Measurements from ENCODE around the gene TSPAN14.
A peak's percentile ranks its signal among the peaks of the same experiment; 100 is the strongest.

The TSPAN14 gene

GRCh38 chr10:80421050-80421706, 32.9 kb upstream of the TSPAN14 start:
- DNase-seq (ENCODE audit: insufficient read length, low spot score) (no peak), FAIRE-seq (no peak)
- no peak for TF ChIP-seq PAX5 (IDR thresholded peaks at IDR 0.05; ENCODE audit: insufficient read depth, low read length, severe bottlenecking)
- TF ChIP-seq TAF1 (IDR thresholded peaks at IDR 0.05; ENCODE audit: low read depth, low read length): no peak
- TF ChIP-seq POLR2AphosphoS5 (IDR thresholded peaks at IDR 0.05; ENCODE audit: low read depth, low read length): no peak
- no peak for TF ChIP-seq POU2F2 (IDR thresholded peaks at IDR 0.05; ENCODE audit: low read depth, low read length)
- no peak for TF ChIP-seq POLR2A (IDR thresholded peaks at IDR 0.05; ENCODE audit: low read depth, low read length)

DNA sequence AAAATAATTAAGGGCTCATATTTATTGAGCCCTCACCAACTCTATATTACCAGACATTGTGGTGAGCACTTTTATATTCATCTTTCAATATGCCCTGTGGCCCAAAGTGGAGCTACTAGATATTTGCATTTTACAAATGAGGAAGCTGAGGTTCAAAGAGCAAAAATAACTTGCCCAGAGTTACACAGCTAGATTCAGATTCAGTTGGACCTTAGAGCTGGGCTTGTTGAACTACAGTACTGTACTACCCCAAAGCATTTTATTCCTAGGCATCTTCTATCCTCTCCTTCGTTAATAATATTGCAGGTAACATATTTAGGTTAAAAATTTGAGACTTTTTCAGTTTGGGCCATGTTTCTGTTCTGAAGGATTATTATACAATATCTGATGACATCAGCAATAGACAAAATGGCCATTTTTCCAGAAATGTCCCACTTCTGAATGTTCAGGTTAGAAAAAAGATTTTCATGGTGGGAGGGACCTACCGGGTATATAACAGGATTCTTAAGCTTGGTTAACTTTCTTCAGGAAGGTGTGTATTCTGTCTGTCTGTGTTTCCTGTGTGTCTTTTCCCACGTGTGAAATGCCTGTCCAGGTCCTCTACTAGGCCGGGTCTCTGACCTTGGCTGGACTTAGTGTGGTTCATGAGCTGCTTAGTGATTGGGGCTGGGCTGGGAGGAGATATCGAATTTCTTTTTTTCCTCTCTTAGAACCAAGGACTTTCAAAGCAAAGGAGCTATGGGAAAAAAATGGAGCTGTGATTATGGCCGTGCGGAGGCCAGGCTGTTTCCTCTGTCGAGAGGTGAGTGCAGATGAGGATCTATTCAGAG, 32.2 kb upstream of the TSPAN14 start:
- DNase-seq (ENCODE audit: insufficient read length, low spot score) (no peak), FAIRE-seq (peak; percentile 48)
- no peak for TF ChIP-seq TAF1 (IDR thresholded peaks at IDR 0.05; ENCODE audit: low read depth, low read length)
- peak; percentile 55 for TF ChIP-seq SPI1 (IDR thresholded peaks at IDR 0.05; ENCODE audit: low read depth, low read length)
- no peak for TF ChIP-seq PAX5 (IDR thresholded peaks at IDR 0.05; ENCODE audit: insufficient read depth, low read length, severe bottlenecking)
- no peak for TF ChIP-seq POLR2AphosphoS5 (IDR thresholded peaks at IDR 0.05; ENCODE audit: low read depth, low read length)

- DNase-seq (ENCODE audit: insufficient read length, low spot score) (no peak), FAIRE-seq (no peak)
- TF ChIP-seq POLR2A (IDR thresholded peaks at IDR 0.05; ENCODE audit: low read depth, low read length) (no peak), PAX5 (IDR thresholded peaks at IDR 0.05; ENCODE audit: insufficient read depth, low read length, severe bottlenecking) (no peak), SPI1 (IDR thresholded peaks at IDR 0.05; ENCODE audit: low read depth, low read length) (no peak), TAF1 (IDR thresholded peaks at IDR 0.05; ENCODE audit: low read depth, low read length) (no peak), POU2F2 (IDR thresholded peaks at IDR 0.05; ENCODE audit: low read depth, low read length) (no peak), POLR2AphosphoS5 (IDR thresholded peaks at IDR 0.05; ENCODE audit: low read depth, low read length) (no peak)
Observed at GRCh38 chr10:80425901-80426300, 28.2 kb upstream of the TSPAN14 start.

GRCh38 chr10:80427541-80427940, 26.6 kb upstream of the TSPAN14 start:
- FAIRE-seq: no peak
- TF ChIP-seq POU2F2 (IDR thresholded peaks at IDR 0.05; ENCODE audit: low read depth, low read length) (no peak), POLR2AphosphoS5 (IDR thresholded peaks at IDR 0.05; ENCODE audit: low read depth, low read length) (no peak), SPI1 (IDR thresholded peaks at IDR 0.05; ENCODE audit: low read depth, low read length) (no peak), PAX5 (IDR thresholded peaks at IDR 0.05; ENCODE audit: insufficient read depth, low read length, severe bottlenecking) (no peak), TAF1 (IDR thresholded peaks at IDR 0.05; ENCODE audit: low read depth, low read length) (no peak), POLR2A (IDR thresholded peaks at IDR 0.05; ENCODE audit: low read depth, low read length) (no peak)

DNA sequence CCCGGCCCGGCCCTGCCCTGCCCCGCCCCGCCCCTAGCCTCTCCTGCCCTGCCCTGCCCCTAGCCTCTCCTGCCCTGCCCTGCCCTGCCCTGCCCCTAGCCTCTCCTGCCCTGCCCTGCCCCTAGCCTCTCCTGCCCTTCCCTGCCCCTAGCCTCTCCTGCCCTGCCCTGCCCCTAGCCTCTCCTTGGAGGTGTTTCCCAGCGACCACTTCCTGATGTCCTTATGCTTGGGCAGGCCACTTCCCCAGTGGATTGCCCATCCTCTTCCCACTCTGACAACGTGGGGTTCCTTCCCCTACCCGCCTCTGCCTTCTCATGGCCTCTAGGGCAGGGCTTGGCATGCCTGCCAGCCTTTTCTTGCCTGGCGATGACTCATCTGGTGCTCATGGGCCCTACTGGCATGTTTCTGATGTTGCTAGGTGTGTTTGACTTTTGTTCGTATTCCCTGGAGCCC, 24.6 kb upstream of the TSPAN14 start:
- TF ChIP-seq POLR2A (IDR thresholded peaks at IDR 0.05; ENCODE audit: low read depth, low read length) (no peak), POLR2AphosphoS5 (IDR thresholded peaks at IDR 0.05; ENCODE audit: low read depth, low read length) (no peak), SPI1 (IDR thresholded peaks at IDR 0.05; ENCODE audit: low read depth, low read length) (no peak), TAF1 (IDR thresholded peaks at IDR 0.05; ENCODE audit: low read depth, low read length) (no peak), POU2F2 (IDR thresholded peaks at IDR 0.05; ENCODE audit: low read depth, low read length) (no peak), PAX5 (IDR thresholded peaks at IDR 0.05; ENCODE audit: insufficient read depth, low read length, severe bottlenecking) (no peak)
- DNase-seq (ENCODE audit: insufficient read length, low spot score) (no peak), FAIRE-seq (no peak)

More at GRCh38 chr10:80427541-80427940, 26.6 kb upstream of the TSPAN14 start:
- no peak for DNase-seq (ENCODE audit: insufficient read length, low spot score)

GRCh38 chr10:80433134-80433533, 21.0 kb upstream of the TSPAN14 start:
- DNase-seq (ENCODE audit: insufficient read length, low spot score): no peak
- FAIRE-seq: no peak
- TF ChIP-seq POU2F2 (IDR thresholded peaks at IDR 0.05; ENCODE audit: low read depth, low read length) (no peak), POLR2AphosphoS5 (IDR thresholded peaks at IDR 0.05; ENCODE audit: low read depth, low read length) (no peak), POLR2A (IDR thresholded peaks at IDR 0.05; ENCODE audit: low read depth, low read length) (no peak), PAX5 (IDR thresholded peaks at IDR 0.05; ENCODE audit: insufficient read depth, low read length, severe bottlenecking) (no peak), SPI1 (IDR thresholded peaks at IDR 0.05; ENCODE audit: low read depth, low read length) (no peak), TAF1 (IDR thresholded peaks at IDR 0.05; ENCODE audit: low read depth, low read length) (no peak)

DNA sequence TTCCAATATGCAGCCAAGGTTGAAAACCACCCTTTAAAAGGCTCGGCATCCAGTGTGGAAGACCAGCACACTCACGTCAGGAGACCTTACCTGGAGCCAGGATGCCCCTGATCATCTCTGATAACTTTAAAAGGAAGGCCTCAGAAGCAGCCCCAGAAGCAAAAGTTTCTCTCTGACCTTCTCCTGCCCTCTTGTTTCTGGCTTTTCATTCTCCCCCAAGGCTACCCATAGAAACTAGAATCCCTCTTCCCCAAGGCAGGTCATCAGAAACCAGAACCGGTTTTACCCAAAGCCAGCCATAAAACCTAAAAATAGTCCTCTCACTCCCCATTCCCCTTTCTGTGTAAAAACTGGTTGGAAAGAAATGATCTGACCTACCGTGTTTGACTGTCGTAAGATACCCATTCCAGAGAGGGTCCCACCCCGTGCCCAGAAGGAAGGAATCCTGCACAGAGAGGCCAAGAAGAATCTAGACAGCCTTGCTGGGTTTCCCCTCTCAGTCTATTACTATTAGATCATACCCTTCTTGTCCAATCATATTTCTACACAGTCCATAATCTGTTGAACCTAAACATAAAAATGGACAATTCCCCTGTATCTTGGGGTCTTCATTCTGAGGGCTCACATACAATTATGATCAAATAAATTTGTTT, 17.5 kb upstream of the TSPAN14 start:
- no peak for DNase-seq (ENCODE audit: insufficient read length, low spot score)
- FAIRE-seq: no peak
- TF ChIP-seq SPI1 (IDR thresholded peaks at IDR 0.05; ENCODE audit: low read depth, low read length) (no peak), POU2F2 (IDR thresholded peaks at IDR 0.05; ENCODE audit: low read depth, low read length) (no peak), POLR2A (IDR thresholded peaks at IDR 0.05; ENCODE audit: low read depth, low read length) (no peak), PAX5 (IDR thresholded peaks at IDR 0.05; ENCODE audit: insufficient read depth, low read length, severe bottlenecking) (no peak), POLR2AphosphoS5 (IDR thresholded peaks at IDR 0.05; ENCODE audit: low read depth, low read length) (no peak)

DNA sequence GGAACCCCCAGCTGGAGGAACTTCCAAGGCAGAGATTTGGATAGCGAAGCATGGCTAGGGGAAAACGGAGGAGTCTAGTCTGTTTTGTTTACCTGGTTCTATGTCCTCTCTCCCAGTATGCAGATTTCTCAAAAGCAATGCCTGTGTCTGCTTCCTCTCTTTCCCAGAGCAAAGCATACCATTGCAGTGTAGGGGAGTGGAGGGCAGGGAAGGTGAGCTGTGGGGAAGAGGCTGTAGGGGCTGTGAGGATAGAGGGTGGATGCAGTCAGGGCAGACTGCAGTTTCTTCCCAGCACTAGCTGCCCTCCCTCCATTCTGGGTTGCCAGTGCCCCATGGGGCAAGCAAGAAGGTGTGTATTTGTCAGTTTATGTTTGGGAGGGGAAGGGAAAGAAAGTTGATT, 16.9 kb upstream of the TSPAN14 start:
- FAIRE-seq (no peak), DNase-seq (ENCODE audit: insufficient read length, low spot score) (no peak)
- TF ChIP-seq SPI1 (IDR thresholded peaks at IDR 0.05; ENCODE audit: low read depth, low read length): no peak
- TF ChIP-seq POLR2AphosphoS5 (IDR thresholded peaks at IDR 0.05; ENCODE audit: low read depth, low read length): no peak
- TF ChIP-seq PAX5 (IDR thresholded peaks at IDR 0.05; ENCODE audit: insufficient read depth, low read length, severe bottlenecking): no peak
- no peak for TF ChIP-seq TAF1 (IDR thresholded peaks at IDR 0.05; ENCODE audit: low read depth, low read length)

DNA sequence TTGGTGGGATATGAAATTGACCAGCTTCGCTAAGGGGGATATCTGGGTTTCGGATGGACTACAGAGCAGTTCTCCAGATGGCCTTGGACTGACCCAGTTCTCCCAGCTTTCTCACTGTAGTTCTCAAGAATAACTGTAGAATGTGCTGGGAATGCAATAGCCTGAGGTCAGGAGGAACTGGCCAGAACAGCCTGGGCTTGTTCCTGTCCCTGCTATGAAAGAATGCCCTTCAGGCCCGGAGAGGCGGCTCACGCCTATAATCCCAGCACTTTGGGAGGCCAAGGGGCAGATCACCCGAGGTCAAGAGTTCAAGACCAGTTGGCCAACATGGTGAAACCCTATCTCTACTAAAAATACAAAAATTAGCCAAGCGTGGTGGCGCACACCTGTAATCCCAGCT, 12.3 kb upstream of the TSPAN14 start:
- no peak for FAIRE-seq
- DNase-seq (ENCODE audit: insufficient read length, low spot score): no peak

More for the DNA sequence above, 12.3 kb upstream of the TSPAN14 start:
- TF ChIP-seq POLR2AphosphoS5 (IDR thresholded peaks at IDR 0.05; ENCODE audit: low read depth, low read length): no peak
- TF ChIP-seq PAX5 (IDR thresholded peaks at IDR 0.05; ENCODE audit: insufficient read depth, low read length, severe bottlenecking): no peak
